Activated CD8-positive, alpha-beta T cell treated with anti-CD3 and anti-CD28 coated beads, Interleukin-2, amount 10 ng/mL, durations not matched to agents 7 days and 5 days (primary cell): ENCODE results near the gene GRIK5. TPM values are rescaled to one million over a fixed set of nuclear protein-coding genes. Genes with fewer than 3 reads are reported as not detected.

Experiments used
- ATAC-seq: fragments of 150-1000 bp; cut with Tn5 transposase; one replicate; pipeline ENCODE4 v1.10.0; 2021; ENCODE audit warnings: moderate library complexity
- CTCF ChIA-PET: fragments of 350-600 bp; sonication (Branson Sonifier 250); formaldehyde crosslinking; loops from one replicate; lab custom pipeline; 2021; ENCODE audit warnings: antibody characterized with exemption; lab: Charles Lee
- POLR2A ChIA-PET: fragments of 350-600 bp; sonication (Branson Sonifier 250); formaldehyde crosslinking; loops from one replicate; lab custom pipeline; 2021; ENCODE audit warnings: antibody characterized with exemption; lab: Charles Lee
- DNase-seq: peaks from one replicate; pipeline ENCODE4 v3.0.0-alpha.2; 2020
- H3K27ac Mint-ChIP-seq: one replicate; pipeline ENCODE4 v1.8.0; 2021; ENCODE audit warnings: mild to moderate bottlenecking, mixed read lengths
- H3K27me3 Mint-ChIP-seq: one replicate; pipeline ENCODE4 v1.8.0; 2021; ENCODE audit warnings: low read depth, mixed read lengths
- H3K36me3 Mint-ChIP-seq: one replicate; pipeline ENCODE4 v1.8.0; 2021; ENCODE audit warnings: low read depth, mixed read lengths
- H3K4me1 Mint-ChIP-seq: one replicate; pipeline ENCODE4 v1.8.0; 2021; ENCODE audit warnings: low read depth, mixed read lengths
- H3K4me3 Mint-ChIP-seq: one replicate; pipeline ENCODE4 v1.8.0; 2021; ENCODE audit warnings: mild to moderate bottlenecking, mixed read lengths
- H3K9me3 Mint-ChIP-seq: one replicate; pipeline ENCODE4 v1.8.0; 2022; ENCODE audit warnings: mixed read lengths; ENCODE audit not compliant: insufficient read depth
- total RNA-seq, 2 experiments: library from RNA; stranded (reverse); gene quantifications; one replicate each; pipeline ENCODE4 v1.2.3, GENCODE V29; 2021

The GRIK5 gene
- total RNA-seq, 2 experiments from 2014 or later: 0.37 to 0.73 TPM

- Mint-ChIP-seq H3K36me3 (peaks cover 23% of the 10 kb centered on the region), H3K27ac (peak overlapping the region; percentile 97), H3K4me3 (peak overlapping the region; percentile 91), H3K27me3 (peaks cover 12% of the 10 kb centered on the region), H3K9me3 (no peaks in the 10 kb centered on the region), H3K4me1 (peaks cover 44% of the 10 kb centered on the region)
- DNase-seq: peak; percentile 29
- no peak for ATAC-seq
- ChIA-PET POLR2A (interaction anchor here (0.6 kb wide), 1 partner anchor 186 kb away, joined by 3 read pairs; no protein-coding TSS in a partner anchor), CTCF (no interaction called here)
Measured at GRCh38 chr19:42074513-42075363, 4.7 kb upstream of the GRIK5 start.

GRCh38 chr19:42071247-42071646, 1.2 kb upstream of the GRIK5 start:
- Mint-ChIP-seq H3K27me3 (peaks cover 12% of the 10 kb centered on the region), H3K4me3 (no peak overlapping the region), H3K4me1 (peaks cover 17% of the 10 kb centered on the region), H3K36me3 (peaks cover 3% of the 10 kb centered on the region), H3K27ac (no peak overlapping the region), H3K9me3 (no peaks in the 10 kb centered on the region)
- POLR2A ChIA-PET: no interaction called here
- ATAC-seq (no peak), DNase-seq (no peak)
- CTCF ChIA-PET: no interaction called here

- ATAC-seq (no peak), DNase-seq (no peak)
- ChIA-PET POLR2A (interaction anchor here (0.7 kb wide), 1 partner anchor 357 kb away, joined by 3 read pairs; no protein-coding TSS in a partner anchor), CTCF (interaction anchor here (1.0 kb wide), 1 partner anchor 40 kb away, joined by 3 read pairs; no protein-coding TSS in a partner anchor)
- Mint-ChIP-seq H3K9me3 (no peaks in the 10 kb centered on the region), H3K4me1 (peaks cover 3% of the 10 kb centered on the region), H3K27me3 (peaks cover 12% of the 10 kb centered on the region), H3K4me3 (no peak overlapping the region), H3K27ac (no peak overlapping the region), H3K36me3 (no peaks in the 10 kb centered on the region)
Measured at GRCh38 chr19:42068756-42069571, 1.0 kb downstream of the GRIK5 start.

- Mint-ChIP-seq H3K4me1 (peaks cover 3% of the 10 kb centered on the region), H3K27me3 (peaks cover 12% of the 10 kb centered on the region), H3K36me3 (no peaks in the 10 kb centered on the region), H3K27ac (no peak overlapping the region), H3K9me3 (no peaks in the 10 kb centered on the region), H3K4me3 (no peak overlapping the region)
- DNase-seq (no peak), ATAC-seq (no peak)
- ChIA-PET POLR2A (no interaction called here), CTCF (no interaction called here)
Measured at GRCh38 chr19:42068361-42068755, 1.6 kb downstream of the GRIK5 start.

GRCh38 chr19:42067315-42067888, 2.6 kb downstream of the GRIK5 start:
- no peaks in the 10 kb centered on the region for H3K4me1 Mint-ChIP-seq
- DNase-seq: no peak
- no peaks in the 10 kb centered on the region for H3K9me3 Mint-ChIP-seq
- POLR2A ChIA-PET: no interaction called here
- peaks cover 12% of the 10 kb centered on the region for H3K27me3 Mint-ChIP-seq
- no peak overlapping the region for H3K4me3 Mint-ChIP-seq
- ATAC-seq: no peak
- CTCF ChIA-PET: no interaction called here
- H3K27ac Mint-ChIP-seq: no peak overlapping the region
- no peaks in the 10 kb centered on the region for H3K36me3 Mint-ChIP-seq

GRCh38 chr19:42066075-42066754, 3.8 kb downstream of the GRIK5 start:
- Mint-ChIP-seq H3K9me3 (no peaks in the 10 kb centered on the region), H3K4me1 (no peaks in the 10 kb centered on the region), H3K27me3 (peaks cover 9% of the 10 kb centered on the region), H3K36me3 (no peaks in the 10 kb centered on the region), H3K27ac (no peak overlapping the region), H3K4me3 (no peak overlapping the region)
- no peak for ATAC-seq
- POLR2A ChIA-PET: no interaction called here
- peak; percentile 33 for DNase-seq
- CTCF ChIA-PET: interaction anchor here (1.2 kb wide), 1 partner anchor 42 kb away, joined by 3 read pairs; no protein-coding TSS in a partner anchor

GRCh38 chr19:42065511-42065910, 4.5 kb downstream of the GRIK5 start:
- H3K36me3 Mint-ChIP-seq: no peaks in the 10 kb centered on the region
- no peaks in the 10 kb centered on the region for H3K9me3 Mint-ChIP-seq
- H3K27ac Mint-ChIP-seq: no peak overlapping the region
- CTCF ChIA-PET: interaction anchor here (1.0 to 1.3 kb wide), 3 partner anchors 31 to 42 kb away, joined by 3 to 4 read pairs (median 3); no protein-coding TSS in a partner anchor
- H3K4me1 Mint-ChIP-seq: no peaks in the 10 kb centered on the region
- H3K27me3 Mint-ChIP-seq: peaks cover 6% of the 10 kb centered on the region
- DNase-seq: no peak
- no peak for ATAC-seq
- POLR2A ChIA-PET: no interaction called here
- H3K4me3 Mint-ChIP-seq: no peak overlapping the region

- no peaks in the 10 kb centered on the region for H3K9me3 Mint-ChIP-seq
- no peaks in the 10 kb centered on the region for H3K4me1 Mint-ChIP-seq
- ChIA-PET CTCF (interaction anchor here (1.0 to 1.3 kb wide), 3 partner anchors 30 to 41 kb away, joined by 3 to 4 read pairs (median 3); no protein-coding TSS in a partner anchor), POLR2A (no interaction called here)
- ATAC-seq (no peak), DNase-seq (no peak)
- peaks cover 3% of the 10 kb centered on the region for H3K27me3 Mint-ChIP-seq
- no peak overlapping the region for H3K27ac Mint-ChIP-seq
- no peaks in the 10 kb centered on the region for H3K36me3 Mint-ChIP-seq
- H3K4me3 Mint-ChIP-seq: no peak overlapping the region
Measured at GRCh38 chr19:42065051-42065450, 5.0 kb downstream of the GRIK5 start.

GRCh38 chr19:42064432-42064831, 5.6 kb downstream of the GRIK5 start:
- DNase-seq (no peak), ATAC-seq (no peak)
- Mint-ChIP-seq H3K4me3 (no peak overlapping the region), H3K9me3 (no peaks in the 10 kb centered on the region), H3K27me3 (peaks cover 3% of the 10 kb centered on the region), H3K27ac (no peak overlapping the region), H3K36me3 (no peaks in the 10 kb centered on the region), H3K4me1 (no peaks in the 10 kb centered on the region)
- ChIA-PET POLR2A (no interaction called here), CTCF (interaction anchor here (1.0 to 1.3 kb wide), 2 partner anchors 29 to 35 kb away, joined by 3 to 4 read pairs; no protein-coding TSS in a partner anchor)

- Mint-ChIP-seq H3K4me1 (no peaks in the 10 kb centered on the region), H3K9me3 (no peaks in the 10 kb centered on the region), H3K27me3 (peaks cover 3% of the 10 kb centered on the region), H3K36me3 (no peaks in the 10 kb centered on the region), H3K4me3 (no peak overlapping the region), H3K27ac (no peak overlapping the region)
- DNase-seq: no peak
- ATAC-seq: no peak
- CTCF ChIA-PET: no interaction called here
- POLR2A ChIA-PET: no interaction called here
Measured at GRCh38 chr19:42062381-42062780, 7.6 kb downstream of the GRIK5 start.

GRCh38 chr19:42060117-42060516, 9.9 kb downstream of the GRIK5 start:
- H3K4me1 Mint-ChIP-seq: no peaks in the 10 kb centered on the region
- H3K27me3 Mint-ChIP-seq: peaks cover 3% of the 10 kb centered on the region
- no peak for DNase-seq
- ATAC-seq: no peak
- no peak overlapping the region for H3K27ac Mint-ChIP-seq
- H3K4me3 Mint-ChIP-seq: no peak overlapping the region
- no peaks in the 10 kb centered on the region for H3K9me3 Mint-ChIP-seq
- no peaks in the 10 kb centered on the region for H3K36me3 Mint-ChIP-seq
- POLR2A ChIA-PET: no interaction called here
- CTCF ChIA-PET: no interaction called here
